Activated naive CD8-positive, alpha-beta T cell treated with anti-CD3 and anti-CD28 coated beads, Interleukin-2, amount 10 ng/mL, durations not matched to agents 7 days and 5 days (primary cell): ENCODE data around the gene ZNF248. TPM values are rescaled to one million over a fixed set of nuclear protein-coding genes. Genes with fewer than 3 reads are reported as not detected.
"Not testable (repeated sequence)": the region's sequence is repeated elsewhere in the genome, so short reads cannot be mapped to it uniquely, and the experiment has no call there.

Experiments
- ATAC-seq: fragments of 150-1000 bp; cut with Tn5 transposase; one replicate; pipeline ENCODE4 v1.10.0; 2021; ENCODE audit warnings: low read depth, moderate library complexity
- POLR2A ChIA-PET: fragments of 350-600 bp; sonication (Branson Sonifier 250); formaldehyde crosslinking; loops from one replicate; lab custom pipeline; 2021; ENCODE audit warnings: antibody characterized with exemption; lab: Charles Lee
- DNase-seq: peaks from one replicate; pipeline ENCODE4 v3.0.0; 2021
- H3K27ac Mint-ChIP-seq: one replicate; pipeline ENCODE4 v1.8.0; 2022; ENCODE audit warnings: mild to moderate bottlenecking, mixed read lengths
- H3K27me3 Mint-ChIP-seq: one replicate; pipeline ENCODE4 v1.8.0; 2022; ENCODE audit warnings: mild to moderate bottlenecking, moderate library complexity, mixed read lengths
- H3K36me3 Mint-ChIP-seq: one replicate; pipeline ENCODE4 v1.8.0; 2021; ENCODE audit warnings: mild to moderate bottlenecking, mixed read lengths
- H3K4me1 Mint-ChIP-seq: one replicate; pipeline ENCODE4 v1.8.0; 2021; ENCODE audit warnings: mixed read lengths
- H3K4me3 Mint-ChIP-seq: one replicate; pipeline ENCODE4 v1.8.0; 2022; ENCODE audit warnings: mild to moderate bottlenecking, moderate library complexity, mixed read lengths
- H3K9me3 Mint-ChIP-seq: one replicate; pipeline ENCODE4 v1.8.0; 2021; ENCODE audit warnings: mixed read lengths
- total RNA-seq, 2 experiments: library from RNA; stranded (reverse); gene quantifications; one replicate each; pipeline ENCODE4 v1.2.3, GENCODE V29; 2021

Gene ZNF248
- total RNA-seq, 2 experiments from 2014 or later: 12.1 to 12.5 TPM

DNA sequence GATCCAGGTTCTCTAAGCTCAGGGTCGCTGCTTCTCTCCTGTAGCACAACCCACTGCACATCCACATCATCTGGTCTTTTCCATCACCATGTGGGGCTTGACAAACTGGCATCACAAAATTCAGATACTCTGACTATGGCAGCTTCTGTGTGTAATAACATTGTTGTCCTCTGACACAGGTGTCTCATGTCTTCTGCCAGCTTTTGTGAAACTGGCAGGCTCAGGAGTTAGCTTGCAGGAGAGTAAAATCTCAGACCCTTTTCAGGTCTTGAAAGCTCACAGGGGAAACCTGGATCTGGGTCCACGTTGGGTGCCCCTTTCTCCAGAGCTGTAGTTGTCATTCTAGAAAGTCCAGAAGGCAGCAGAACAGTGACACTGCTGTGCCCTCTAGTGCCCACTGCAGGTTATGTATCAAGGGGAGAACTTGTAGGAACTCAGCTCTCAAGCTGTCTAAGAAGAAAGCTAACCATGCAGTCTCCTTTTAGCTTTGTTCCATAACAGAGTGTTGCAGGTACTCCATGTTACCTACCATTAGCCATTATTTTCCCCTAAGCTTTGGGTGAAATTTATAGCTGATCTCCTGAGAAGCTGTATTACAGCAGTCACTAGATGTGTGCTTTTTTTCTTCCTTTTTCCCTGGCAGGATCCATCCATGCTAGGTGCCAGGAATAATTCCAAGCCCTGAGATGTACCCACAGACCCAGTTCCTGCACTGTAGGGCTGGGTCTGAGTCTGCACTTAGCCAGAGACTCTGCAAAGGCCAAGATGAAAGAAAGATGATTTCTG, 102.7 kb downstream of the ZNF248 start:
- POLR2A ChIA-PET: no interaction called here
- H3K36me3 Mint-ChIP-seq: no peaks in the 10 kb centered on the region
- peaks cover 16% of the 10 kb centered on the region for H3K9me3 Mint-ChIP-seq
- no peak for DNase-seq
- ATAC-seq: no peak
- H3K27ac Mint-ChIP-seq: no peak overlapping the region
- no peak overlapping the region for H3K4me3 Mint-ChIP-seq
- no peaks in the 10 kb centered on the region for H3K27me3 Mint-ChIP-seq
- H3K4me1 Mint-ChIP-seq: no peaks in the 10 kb centered on the region

DNA sequence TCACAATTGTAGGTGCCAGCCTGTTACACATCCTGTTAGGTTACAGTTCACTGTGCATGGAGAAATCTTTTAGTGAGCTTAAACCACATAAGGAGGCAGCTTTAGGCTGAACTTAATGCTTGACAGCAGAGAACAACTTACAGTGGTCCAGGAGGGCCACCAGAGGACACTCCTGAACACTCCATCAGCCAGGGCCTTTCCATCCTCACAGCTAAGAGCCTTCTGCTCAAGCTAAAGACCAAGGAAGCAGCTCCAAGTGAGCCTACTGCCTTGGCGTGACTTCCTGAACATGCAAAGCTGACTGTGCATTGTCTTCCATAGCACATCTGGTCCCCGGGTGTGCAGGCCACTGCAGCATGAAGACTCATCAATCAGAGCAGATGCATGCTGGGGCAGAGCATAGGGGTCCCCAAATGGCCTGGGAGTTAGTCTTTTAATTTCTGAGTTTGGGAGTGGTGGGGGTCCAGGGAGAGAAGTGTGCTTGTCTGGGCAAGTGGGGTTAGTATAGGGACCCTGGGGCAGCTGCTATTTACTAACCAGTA, 105.0 kb downstream of the ZNF248 start:
- Mint-ChIP-seq H3K27ac (no peak overlapping the region), H3K36me3 (no peaks in the 10 kb centered on the region), H3K9me3 (peaks cover 20% of the 10 kb centered on the region), H3K4me1 (no peaks in the 10 kb centered on the region), H3K4me3 (no peak overlapping the region), H3K27me3 (no peaks in the 10 kb centered on the region)
- POLR2A ChIA-PET: no interaction called here
- DNase-seq: no peak
- ATAC-seq: no peak

DNA sequence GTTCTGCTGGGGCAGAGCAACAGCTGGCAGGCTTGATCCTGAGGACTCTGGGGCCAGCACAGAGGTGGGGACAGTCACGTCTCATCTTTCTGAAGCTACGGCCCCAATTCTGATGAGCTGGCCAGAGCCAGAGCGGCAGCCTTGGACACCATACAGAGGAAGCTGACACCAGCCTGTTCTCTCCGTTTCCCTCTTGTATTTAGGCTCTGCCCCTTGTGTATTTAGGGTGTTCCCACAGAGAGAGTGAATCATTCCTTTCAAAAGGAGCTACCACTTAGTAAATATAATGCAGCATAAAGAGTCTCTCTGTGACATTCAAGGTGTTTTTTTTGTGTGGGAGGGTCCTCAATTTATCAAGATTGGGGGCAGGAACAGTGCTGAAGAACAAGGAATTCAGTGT, 109.2 kb downstream of the ZNF248 start:
- DNase-seq (no peak), ATAC-seq (no peak)
- H3K9me3 Mint-ChIP-seq: peaks cover 14% of the 10 kb centered on the region
- POLR2A ChIA-PET: no interaction called here
- H3K27me3 Mint-ChIP-seq: no peaks in the 10 kb centered on the region
- H3K4me1 Mint-ChIP-seq: no peaks in the 10 kb centered on the region
- no peaks in the 10 kb centered on the region for H3K36me3 Mint-ChIP-seq
- H3K4me3 Mint-ChIP-seq: no peak overlapping the region
- no peak overlapping the region for H3K27ac Mint-ChIP-seq

DNA sequence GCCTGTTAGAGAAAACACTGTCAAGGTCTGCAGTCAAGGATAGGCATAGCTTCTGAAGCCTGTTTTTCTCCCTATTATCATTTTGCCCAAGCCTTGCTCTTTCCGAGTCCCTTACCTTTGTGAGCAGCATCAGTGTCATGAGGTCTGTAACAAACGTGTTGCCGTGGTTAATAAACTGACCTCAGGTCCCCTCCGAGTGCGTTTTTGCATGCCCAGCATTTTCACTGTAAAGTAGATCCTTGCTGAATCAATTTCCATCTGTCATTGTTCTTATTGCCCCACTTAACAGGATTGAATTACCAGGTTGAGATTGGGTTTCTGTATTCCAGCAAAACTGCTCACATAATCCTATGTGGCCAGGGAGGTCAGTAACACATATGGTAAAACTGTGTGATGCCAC, 110.3 kb downstream of the ZNF248 start:
- POLR2A ChIA-PET: no interaction called here
- no peaks in the 10 kb centered on the region for H3K4me1 Mint-ChIP-seq
- H3K4me3 Mint-ChIP-seq: no peak overlapping the region
- no peaks in the 10 kb centered on the region for H3K36me3 Mint-ChIP-seq
- H3K27me3 Mint-ChIP-seq: no peaks in the 10 kb centered on the region
- H3K9me3 Mint-ChIP-seq: peaks cover 17% of the 10 kb centered on the region
- DNase-seq (no peak), ATAC-seq (no peak)
- H3K27ac Mint-ChIP-seq: no peak overlapping the region

DNA sequence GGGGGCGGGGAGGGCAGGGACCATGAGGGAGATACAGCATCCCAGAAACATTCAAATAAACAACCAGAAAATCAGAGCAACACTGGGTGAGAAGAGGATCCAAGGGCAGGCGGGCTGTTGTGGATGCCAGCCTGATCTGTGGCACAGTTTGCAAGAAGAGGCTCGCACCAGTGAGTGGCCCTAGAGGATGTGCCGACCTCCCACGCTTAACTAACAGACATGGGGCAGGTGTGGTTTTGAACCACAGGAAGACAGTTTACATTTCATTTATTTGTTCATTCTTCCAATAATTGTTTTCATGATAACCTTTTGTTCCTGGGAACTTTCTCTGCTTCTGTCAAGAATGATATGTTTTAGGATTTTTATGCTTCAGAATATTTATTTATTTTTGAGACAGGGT, 115.6 kb downstream of the ZNF248 start:
- Mint-ChIP-seq H3K27ac (no peak overlapping the region), H3K27me3 (no peaks in the 10 kb centered on the region), H3K4me1 (no peaks in the 10 kb centered on the region), H3K4me3 (no peak overlapping the region), H3K9me3 (peaks cover 7% of the 10 kb centered on the region), H3K36me3 (no peaks in the 10 kb centered on the region)
- POLR2A ChIA-PET: no interaction called here
- DNase-seq (no peak), ATAC-seq (no peak)

DNA sequence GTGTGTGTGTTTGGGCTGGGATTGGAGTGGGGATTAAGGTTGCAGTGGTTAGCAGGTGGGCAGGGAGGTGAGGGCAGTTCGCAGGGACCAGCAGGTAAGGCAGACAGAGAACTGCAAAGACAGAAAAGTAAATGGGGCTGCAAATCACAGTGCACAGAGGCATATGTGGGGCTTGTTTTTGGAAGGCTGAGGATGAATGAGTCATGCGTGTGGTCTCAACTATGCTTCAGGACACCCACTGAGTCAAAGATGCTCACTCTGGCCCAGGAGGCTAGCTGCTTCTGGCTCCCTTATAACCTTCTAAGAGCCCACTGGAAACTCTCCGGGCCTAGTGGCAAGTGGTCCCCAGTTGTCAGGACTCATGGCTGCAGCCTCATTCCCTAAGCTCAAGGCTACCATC, 118.2 kb downstream of the ZNF248 start:
- Mint-ChIP-seq H3K36me3 (no peaks in the 10 kb centered on the region), H3K4me3 (no peak overlapping the region), H3K9me3 (peaks cover 9% of the 10 kb centered on the region), H3K4me1 (no peaks in the 10 kb centered on the region), H3K27ac (no peak overlapping the region), H3K27me3 (no peaks in the 10 kb centered on the region)
- ATAC-seq (no peak), DNase-seq (no peak)
- POLR2A ChIA-PET: no interaction called here

DNA sequence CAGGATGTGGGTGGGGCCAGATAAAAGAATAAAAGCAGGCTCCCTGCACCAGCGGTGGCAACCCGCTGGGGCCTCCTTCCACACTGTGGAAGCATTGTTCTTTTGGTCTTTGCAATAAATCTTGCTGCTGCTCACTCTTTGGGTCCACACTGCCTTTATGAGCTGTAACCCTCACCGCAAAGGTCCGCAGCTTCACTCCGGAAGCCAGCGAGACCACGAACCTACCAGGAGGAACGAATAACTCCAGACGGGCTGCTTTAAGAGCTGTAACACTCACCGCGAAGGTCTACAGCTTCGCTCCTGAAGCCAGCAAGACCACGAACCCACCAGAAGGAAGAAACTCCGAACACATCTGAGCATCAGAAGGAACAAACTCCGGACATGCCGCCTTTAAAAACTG, 119.2 kb downstream of the ZNF248 start:
- not testable (repeated sequence) for ATAC-seq, H3K9me3 Mint-ChIP-seq

DNA sequence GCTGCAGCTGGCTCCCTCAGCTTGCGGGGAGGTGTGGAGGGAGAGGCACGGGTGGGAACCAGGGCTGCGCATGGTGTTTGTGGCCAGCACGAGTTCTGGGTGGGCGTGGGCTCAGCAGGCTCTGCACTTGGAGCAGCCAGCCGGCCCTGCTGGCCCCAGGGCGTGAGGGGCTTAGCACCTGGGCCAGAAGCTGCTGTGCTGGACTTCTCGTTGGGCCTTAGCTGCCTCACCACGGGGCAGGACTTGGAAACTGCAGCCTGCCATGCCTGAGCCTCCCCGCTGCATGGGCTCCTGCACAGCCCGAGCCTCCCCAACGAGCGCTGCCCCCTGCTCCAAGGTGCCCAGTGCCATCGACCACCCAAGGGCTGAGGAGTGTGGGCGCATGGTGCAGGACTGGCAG, 120.1 kb downstream of the ZNF248 start:
- ATAC-seq (no peak), DNase-seq (no peak)
- Mint-ChIP-seq H3K9me3 (peaks cover 6% of the 10 kb centered on the region), H3K4me3 (no peak overlapping the region), H3K27ac (no peak overlapping the region), H3K4me1 (no peaks in the 10 kb centered on the region), H3K27me3 (no peaks in the 10 kb centered on the region), H3K36me3 (no peaks in the 10 kb centered on the region)
- POLR2A ChIA-PET: no interaction called here

More for the DNA sequence above, 119.2 kb downstream of the ZNF248 start:
- H3K27ac Mint-ChIP-seq, POLR2A ChIA-PET, DNase-seq, H3K4me3 Mint-ChIP-seq, H3K36me3 Mint-ChIP-seq, H3K4me1 Mint-ChIP-seq, H3K27me3 Mint-ChIP-seq: not testable (repeated sequence)

DNA sequence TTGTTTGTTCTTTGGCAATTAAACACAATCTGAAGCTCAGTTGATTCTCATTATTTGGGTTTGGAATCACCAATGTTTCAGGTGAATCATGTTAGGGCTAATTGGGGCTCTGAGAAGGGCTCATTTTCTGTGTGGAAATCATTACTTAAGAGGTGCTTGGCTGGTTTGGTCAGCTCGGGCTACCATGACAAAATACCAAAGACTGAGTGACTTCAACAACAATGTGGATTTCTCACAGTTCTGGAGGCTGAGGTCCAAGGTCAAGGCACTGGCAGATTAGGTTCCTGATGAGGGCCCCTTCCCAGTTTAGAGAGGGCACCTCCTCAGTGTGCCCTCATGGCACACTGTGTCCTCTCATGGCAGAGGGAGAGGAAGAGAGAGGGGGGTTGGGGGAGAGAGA, 121.3 kb downstream of the ZNF248 start:
- no peaks in the 10 kb centered on the region for H3K36me3 Mint-ChIP-seq
- H3K4me3 Mint-ChIP-seq: no peak overlapping the region
- POLR2A ChIA-PET: no interaction called here
- DNase-seq (no peak), ATAC-seq (no peak)
- H3K4me1 Mint-ChIP-seq: no peaks in the 10 kb centered on the region
- H3K27ac Mint-ChIP-seq: no peak overlapping the region
- H3K27me3 Mint-ChIP-seq: no peaks in the 10 kb centered on the region
- peaks cover 6% of the 10 kb centered on the region for H3K9me3 Mint-ChIP-seq

DNA sequence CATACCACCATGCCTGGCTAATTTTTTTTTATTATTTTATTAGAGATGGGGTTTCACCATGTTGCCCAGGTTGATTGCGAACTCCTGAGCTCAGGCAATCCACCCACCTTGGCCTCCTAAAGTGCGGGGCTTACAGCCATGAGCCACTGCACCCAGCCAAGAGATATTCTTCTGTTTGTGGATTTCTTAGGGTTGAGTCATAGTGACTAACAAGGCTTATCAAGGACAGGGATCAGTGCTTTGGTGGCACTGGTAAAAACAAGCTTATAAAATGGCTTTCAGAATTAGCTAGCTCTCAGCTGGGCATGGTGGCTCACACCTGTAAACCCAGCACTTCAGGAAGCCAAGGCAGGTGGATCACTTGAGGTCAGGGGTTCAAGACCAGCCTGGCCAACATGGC, 122.4 kb downstream of the ZNF248 start:
- Mint-ChIP-seq H3K27me3 (no peaks in the 10 kb centered on the region), H3K4me1 (no peaks in the 10 kb centered on the region), H3K36me3 (no peaks in the 10 kb centered on the region), H3K4me3 (no peak overlapping the region), H3K9me3 (peaks cover 6% of the 10 kb centered on the region), H3K27ac (no peak overlapping the region)
- DNase-seq: no peak
- no peak for ATAC-seq
- POLR2A ChIA-PET: no interaction called here

Other genes with a start within 250 kb of the ZNF248 start
- 1 to 10 TPM; 8.4 to 9.2 TPM for gene ZNF25, start 119.0 kb upstream of the ZNF248 start, total RNA-seq
- gene ZNF33A, start 153.1 kb upstream of the ZNF248 start, total RNA-seq: 10 to 100 TPM; 40.1 to 42.7 TPM
- gene ZNF37A, start 236.7 kb upstream of the ZNF248 start, total RNA-seq: 10 to 100 TPM; 20.1 to 26.1 TPM